Endothelial cell of umbilical vein (primary cell): Measurements from ENCODE around the gene ARSH.

Experiments used
- CTCF ChIP-seq, 2 donors: IDR thresholded peaks; 1 replicate in 1 of 2; 2 replicates in 1 of 2; pipeline ENCODE4 v1.5.1; 2011; ENCODE audit warnings: low read length in 2 of 2, mild to moderate bottlenecking in 2 of 2, moderate library complexity in 2 of 2, control low read depth in 1 of 2, inconsistent platforms in 1 of 2, low read depth in 1 of 2; ENCODE audit not compliant: insufficient read depth in 1 of 2; ENCODE audit errors: extremely low read depth in 1 of 2
- EZH2 ChIP-seq: IDR thresholded peaks from 2 replicates; pipeline ENCODE4 v1.6.1; 2012; ENCODE audit warnings: borderline replicate concordance, low read depth, mild to moderate bottlenecking, moderate library complexity, low read length, inconsistent platforms; ENCODE audit not compliant: severe bottlenecking
- POLR2AphosphoS5 ChIP-seq: IDR thresholded peaks from 2 replicates; pipeline ENCODE4 v1.6.1; 2012; ENCODE audit warnings: low read depth, mild to moderate bottlenecking, control low read depth, low read length, moderate library complexity; ENCODE audit not compliant: insufficient read depth

- no peak for TF ChIP-seq CTCF (IDR thresholded peaks at IDR 0.05; ENCODE audit: extremely low read depth in 1 of 2, insufficient read depth in 1 of 2, low read depth in 1 of 2, low read length in 2 of 2)
- TF ChIP-seq POLR2AphosphoS5 = no peak
- no peak for TF ChIP-seq EZH2
Measured at GRCh38 chrX:3037218-3037617, 30.9 kb downstream of the ARSH start.
